ENCODE data around the gene SLC25A43. TPM values are rescaled to one million over a fixed set of nuclear protein-coding genes. Genes with fewer than 3 reads are reported as not detected.

Gene SLC25A43
- total RNA-seq, 1 donor from 2014 or later: 10.8 TPM

- no peak overlapping the region for H3K27ac Mint-ChIP-seq (ENCODE audit: unreplicated experiment)
- DNase-seq (ENCODE audit: extremely low spot score, unreplicated experiment): no peak
- no peak for TF ChIP-seq CTCF (IDR thresholded peaks at IDR 0.05)
- peaks cover 5% of the 10 kb centered on the region for H3K36me3 Mint-ChIP-seq (ENCODE audit: unreplicated experiment)
- H3K4me1 Mint-ChIP-seq (ENCODE audit: unreplicated experiment): no peaks in the 10 kb centered on the region
- H3K4me3 Mint-ChIP-seq (ENCODE audit: unreplicated experiment): no peak overlapping the region
- peaks cover 5% of the 10 kb centered on the region for H3K9me3 Mint-ChIP-seq (ENCODE audit: unreplicated experiment)
- no peaks in the 10 kb centered on the region for H3K27me3 Mint-ChIP-seq (ENCODE audit: unreplicated experiment)
These were observed 54.1 kb downstream of the SLC25A43 start for GRCh38 chrX:119453202-119453601.

- Mint-ChIP-seq H3K4me1 (ENCODE audit: unreplicated experiment) (no peaks in the 10 kb centered on the region), H3K36me3 (ENCODE audit: unreplicated experiment) (peaks cover 5% of the 10 kb centered on the region), H3K27ac (ENCODE audit: unreplicated experiment) (no peak overlapping the region), H3K27me3 (ENCODE audit: unreplicated experiment) (no peaks in the 10 kb centered on the region), H3K9me3 (ENCODE audit: unreplicated experiment) (no peaks in the 10 kb centered on the region), H3K4me3 (ENCODE audit: unreplicated experiment) (no peak overlapping the region)
- TF ChIP-seq CTCF (IDR thresholded peaks at IDR 0.05): no peak
- peak; percentile 0 for DNase-seq (ENCODE audit: extremely low spot score, unreplicated experiment)
These were observed 56.1 kb downstream of the SLC25A43 start for GRCh38 chrX:119455264-119455663.

GRCh38 chrX:119459181-119459580 is 60.0 kb downstream of the SLC25A43 start:
- Mint-ChIP-seq H3K36me3 (ENCODE audit: unreplicated experiment) (no peaks in the 10 kb centered on the region), H3K9me3 (ENCODE audit: unreplicated experiment) (no peaks in the 10 kb centered on the region), H3K4me1 (ENCODE audit: unreplicated experiment) (no peaks in the 10 kb centered on the region), H3K27me3 (ENCODE audit: unreplicated experiment) (no peaks in the 10 kb centered on the region), H3K27ac (ENCODE audit: unreplicated experiment) (no peak overlapping the region), H3K4me3 (ENCODE audit: unreplicated experiment) (no peak overlapping the region)
- TF ChIP-seq CTCF (IDR thresholded peaks at IDR 0.05): no peak
- no peak for DNase-seq (ENCODE audit: extremely low spot score, unreplicated experiment)

GRCh38 chrX:119465555-119465954 is 66.4 kb downstream of the SLC25A43 start:
- no peaks in the 10 kb centered on the region for H3K9me3 Mint-ChIP-seq (ENCODE audit: unreplicated experiment)
- no peaks in the 10 kb centered on the region for H3K27me3 Mint-ChIP-seq (ENCODE audit: unreplicated experiment)
- no peak for TF ChIP-seq CTCF (IDR thresholded peaks at IDR 0.05)
- peaks cover 8% of the 10 kb centered on the region for H3K4me1 Mint-ChIP-seq (ENCODE audit: unreplicated experiment)
- no peak overlapping the region for H3K4me3 Mint-ChIP-seq (ENCODE audit: unreplicated experiment)
- H3K36me3 Mint-ChIP-seq (ENCODE audit: unreplicated experiment): no peaks in the 10 kb centered on the region
- no peak overlapping the region for H3K27ac Mint-ChIP-seq (ENCODE audit: unreplicated experiment)
- no peak for DNase-seq (ENCODE audit: extremely low spot score, unreplicated experiment)

GRCh38 chrX:119466970-119467369 is 67.8 kb downstream of the SLC25A43 start:
- no peaks in the 10 kb centered on the region for H3K27me3 Mint-ChIP-seq (ENCODE audit: unreplicated experiment)
- no peak overlapping the region for H3K27ac Mint-ChIP-seq (ENCODE audit: unreplicated experiment)
- H3K36me3 Mint-ChIP-seq (ENCODE audit: unreplicated experiment): no peaks in the 10 kb centered on the region
- H3K4me3 Mint-ChIP-seq (ENCODE audit: unreplicated experiment): no peak overlapping the region
- peaks cover 8% of the 10 kb centered on the region for H3K4me1 Mint-ChIP-seq (ENCODE audit: unreplicated experiment)
- TF ChIP-seq CTCF (IDR thresholded peaks at IDR 0.05): no peak
- no peak for DNase-seq (ENCODE audit: extremely low spot score, unreplicated experiment)
- H3K9me3 Mint-ChIP-seq (ENCODE audit: unreplicated experiment): no peaks in the 10 kb centered on the region
